TTC549 (cell line): ENCODE measurements around the gene TOMM40L.

Experiments used
- FAIRE-seq: peaks from 2 replicates; lab custom pipeline; 2012; peaks lifted over from hg19 to GRCh38; lab: Jason Lieb, UNC

Gene TOMM40L

GRCh38 chr1:161225534-161226319 is at the start of gene TOMM40L:
Gene TOMM40L, plus strand, starts transcription at chr1:161226060. Its CDS starts 430 bp downstream, at chr1:161226490.
- peak; percentile 100 for FAIRE-seq

DNA sequence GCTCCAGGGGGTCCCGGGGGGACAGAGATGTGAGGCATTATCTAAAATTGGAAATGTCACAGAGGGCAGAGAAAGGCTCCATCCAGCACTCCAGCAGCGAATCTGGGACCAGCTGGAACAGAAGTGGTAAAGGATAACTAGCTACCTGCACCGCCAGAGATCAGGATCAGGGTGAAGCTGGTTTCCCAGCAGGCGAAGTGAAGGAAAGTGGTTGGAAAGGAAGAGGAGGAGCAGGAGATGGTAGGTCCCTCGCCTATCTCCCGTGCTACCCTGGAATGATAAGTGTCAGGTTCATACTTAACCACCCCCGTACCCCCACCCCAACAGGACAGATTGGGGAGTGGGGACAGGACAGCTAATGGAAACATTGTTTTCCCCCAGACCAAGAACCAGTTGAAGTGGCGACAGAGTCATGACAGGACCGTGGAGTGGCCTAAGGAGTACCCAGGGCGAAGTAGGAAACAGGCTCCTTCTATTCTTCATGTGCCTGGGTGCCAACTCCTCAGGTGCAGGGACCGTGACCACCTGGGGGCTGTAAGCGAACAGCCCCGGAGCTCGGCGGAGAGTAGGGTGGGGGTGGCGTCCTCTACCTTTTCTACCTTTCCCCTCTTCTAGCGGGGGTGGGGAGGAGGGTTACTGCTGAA is 49.3 kb upstream of the TOMM40L start:
- FAIRE-seq, result no peak

- no peak for FAIRE-seq
Observed at GRCh38 chr1:161177112-161177935, 48.5 kb upstream of the TOMM40L start, which contains the start of gene B4GALT3. Gene B4GALT3, minus strand, starts transcription at chr1:161177507. Its CDS starts 1,447 bp downstream, at chr1:161176060.

DNA sequence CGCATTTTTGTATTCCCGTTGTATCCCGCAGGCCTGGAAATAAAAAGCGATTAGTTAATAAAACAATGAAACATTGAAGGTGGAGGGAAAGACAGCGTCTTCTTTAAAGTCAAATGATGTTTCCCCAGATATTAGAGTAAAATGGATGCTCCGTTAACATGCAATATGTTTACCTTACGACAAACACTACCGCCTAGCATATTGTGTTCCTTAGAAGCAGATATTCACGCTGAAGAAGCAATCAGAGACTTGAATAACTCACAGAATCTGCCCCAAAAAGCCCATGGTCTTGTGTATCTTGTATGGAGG is 48.0 kb upstream of the TOMM40L start:
- FAIRE-seq, result no peak

GRCh38 chr1:161179698-161180097 is 46.2 kb upstream of the TOMM40L start:
- FAIRE-seq, result no peak

DNA sequence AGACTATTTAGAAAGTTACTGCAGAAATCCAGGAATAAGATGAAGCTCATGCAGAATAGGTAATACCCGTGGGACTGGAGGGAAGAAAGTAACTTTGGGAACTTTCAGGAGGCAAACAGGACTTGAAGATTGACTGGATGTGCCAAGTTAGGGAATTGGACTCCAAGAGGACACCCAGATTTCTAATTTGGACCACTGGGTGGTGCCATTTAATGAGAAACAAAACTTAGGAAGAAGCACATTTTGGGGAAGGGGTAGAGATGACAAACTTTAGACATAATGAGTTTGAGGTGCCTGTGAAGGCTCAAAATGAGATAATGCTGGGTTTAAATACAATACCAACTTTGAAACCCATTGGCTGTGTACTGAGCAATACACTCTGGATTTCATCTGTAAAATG is 45.2 kb upstream of the TOMM40L start:
- peak; percentile 28 for FAIRE-seq

DNA sequence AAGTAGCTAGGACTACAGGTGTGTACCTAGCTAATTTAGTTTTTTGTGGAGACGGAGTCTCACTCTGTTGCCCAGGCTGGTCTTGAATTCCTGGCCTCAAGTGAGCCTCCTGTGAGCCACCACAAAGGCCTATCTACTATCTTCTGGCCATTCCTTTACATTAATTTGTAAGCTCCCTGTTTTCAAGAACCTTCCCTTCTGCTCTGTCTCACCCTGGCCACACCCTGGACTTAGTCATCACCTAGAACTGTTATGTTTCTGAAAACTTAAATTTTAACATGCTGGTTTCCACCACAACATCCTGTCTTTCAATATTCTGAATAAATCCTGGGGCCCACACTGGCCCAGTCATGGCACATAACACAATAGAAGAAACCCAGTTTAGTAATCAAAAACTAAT is 43.6 kb upstream of the TOMM40L start:
- no peak for FAIRE-seq

- no peak for FAIRE-seq
Observed at GRCh38 chr1:161185282-161185682, 40.6 kb upstream of the TOMM40L start.

- FAIRE-seq, result no peak
Observed at GRCh38 chr1:161185732-161186311, 40.0 kb upstream of the TOMM40L start.

- no peak for FAIRE-seq
Observed at GRCh38 chr1:161187311-161187710, 38.5 kb upstream of the TOMM40L start.

DNA sequence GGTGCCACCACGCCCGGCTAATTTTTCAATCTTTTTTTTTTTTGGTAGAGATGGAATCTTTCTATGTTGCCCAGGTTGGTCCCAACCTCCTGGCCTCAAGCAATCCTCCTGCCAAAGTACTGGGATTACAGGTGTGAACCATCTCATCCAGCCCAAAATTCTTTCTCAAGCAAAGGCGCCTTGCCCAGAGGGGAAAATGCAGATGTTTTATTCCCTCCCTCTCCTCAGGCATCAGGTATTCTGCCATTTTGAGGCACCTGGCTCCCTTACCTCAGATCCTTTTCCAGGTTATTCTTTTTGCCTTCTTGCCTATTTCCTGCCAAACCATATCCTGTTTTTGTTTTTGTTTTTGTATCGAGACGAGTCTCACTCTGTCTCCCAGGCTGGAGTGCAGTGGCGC is 37.5 kb upstream of the TOMM40L start:
- FAIRE-seq, result no peak

GRCh38 chr1:161189036-161189435 is 36.8 kb upstream of the TOMM40L start:
- no peak for FAIRE-seq

DNA sequence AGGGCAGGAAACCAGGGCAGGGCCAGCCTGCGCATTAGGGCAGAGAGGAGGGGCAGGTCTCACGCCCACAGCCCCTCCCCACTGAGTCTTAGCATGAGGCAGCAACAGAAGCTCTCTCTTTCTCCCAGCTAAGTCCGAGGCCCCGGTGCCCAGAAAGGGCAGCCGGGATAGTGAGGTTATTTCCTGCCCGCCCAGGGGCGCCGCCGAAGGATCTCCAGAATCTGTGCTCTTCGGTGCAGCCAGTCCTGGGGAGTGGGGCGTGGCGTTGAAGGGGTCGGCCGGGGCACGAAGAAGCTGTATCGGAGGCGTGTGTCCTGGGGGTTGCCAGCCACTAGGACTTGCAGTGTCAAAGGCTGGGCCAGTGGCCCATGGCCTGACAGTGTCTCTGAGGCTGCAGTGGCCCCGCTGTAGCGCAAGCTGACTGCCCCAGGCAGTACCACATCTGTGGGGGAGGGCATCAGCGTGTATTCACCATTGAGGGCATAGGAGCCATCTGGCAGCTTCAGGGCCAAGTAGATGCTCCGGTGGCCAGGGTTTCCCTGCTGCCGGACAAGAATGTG is 34.8 kb upstream of the TOMM40L start:
- no peak for FAIRE-seq

- no peak for FAIRE-seq
Observed at GRCh38 chr1:161191971-161192370, 33.9 kb upstream of the TOMM40L start.

DNA sequence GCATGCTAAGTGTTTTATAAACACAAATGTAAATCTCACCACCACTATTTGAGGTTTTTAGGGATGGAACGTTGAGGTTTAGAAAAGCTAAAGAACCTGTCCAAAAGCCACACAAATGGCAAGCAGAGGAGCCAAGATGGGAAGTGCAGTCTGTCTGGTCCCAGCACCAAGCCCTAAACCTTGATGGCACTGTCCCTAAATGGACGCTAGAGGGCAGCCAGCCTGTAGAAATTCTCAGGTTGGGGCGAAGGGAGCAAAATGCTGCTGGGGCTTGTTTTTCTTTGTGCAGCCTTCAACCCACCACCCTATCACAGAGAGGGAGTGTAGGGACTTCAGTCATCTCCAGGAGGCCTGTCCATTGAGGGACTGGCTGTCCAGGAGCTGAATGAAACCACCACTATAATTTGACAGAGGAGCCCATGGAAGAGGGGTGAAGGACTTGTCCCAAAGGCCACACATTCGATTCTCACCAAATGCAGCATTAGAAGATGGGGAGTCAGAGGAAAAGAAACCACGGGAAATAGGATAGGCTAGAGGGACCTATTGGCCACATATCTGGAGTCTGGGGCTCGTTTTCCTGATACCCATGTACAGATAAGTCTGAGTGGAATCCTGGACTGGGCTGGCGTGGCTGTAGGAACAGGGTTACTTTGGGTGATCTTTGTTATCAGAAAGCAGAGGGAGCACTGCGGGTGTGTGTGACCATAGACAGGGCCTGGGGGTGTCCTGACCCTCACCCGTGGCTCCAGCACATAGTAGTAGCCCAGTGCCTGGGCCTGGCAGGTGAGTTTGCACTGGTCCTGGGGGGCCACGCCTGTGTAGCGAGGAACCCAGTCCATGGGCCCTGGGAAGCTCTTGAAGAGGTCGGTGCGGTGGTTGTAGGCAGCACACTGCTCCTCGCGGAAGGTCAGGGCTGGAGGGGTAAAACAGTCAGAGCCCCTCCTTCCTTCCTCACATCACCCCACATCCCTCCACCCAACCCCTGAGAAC is 33.1 kb upstream of the TOMM40L start:
- peak; percentile 94 for FAIRE-seq

- no peak for FAIRE-seq
Observed at GRCh38 chr1:161193561-161194235, 32.2 kb upstream of the TOMM40L start.

DNA sequence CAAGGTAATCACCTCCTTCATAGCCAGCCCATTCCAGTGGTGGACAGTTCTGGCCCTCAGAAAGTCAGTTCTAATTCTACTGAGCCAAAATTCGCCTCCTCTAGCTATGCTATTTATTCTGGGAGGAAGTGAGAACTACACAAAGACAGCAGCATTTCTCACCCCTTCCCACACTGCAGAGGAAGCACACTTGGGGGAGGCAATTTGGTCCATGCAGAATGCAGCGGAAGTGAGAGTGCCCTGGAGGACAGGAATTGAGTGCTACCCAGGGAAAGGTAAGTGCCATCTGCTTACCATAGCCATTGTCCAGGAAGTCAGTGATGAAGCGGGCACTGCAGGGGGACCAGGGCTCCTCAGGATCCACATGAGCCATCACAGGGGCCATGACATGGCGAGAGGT is 30.7 kb upstream of the TOMM40L start:
- FAIRE-seq, result no peak

DNA sequence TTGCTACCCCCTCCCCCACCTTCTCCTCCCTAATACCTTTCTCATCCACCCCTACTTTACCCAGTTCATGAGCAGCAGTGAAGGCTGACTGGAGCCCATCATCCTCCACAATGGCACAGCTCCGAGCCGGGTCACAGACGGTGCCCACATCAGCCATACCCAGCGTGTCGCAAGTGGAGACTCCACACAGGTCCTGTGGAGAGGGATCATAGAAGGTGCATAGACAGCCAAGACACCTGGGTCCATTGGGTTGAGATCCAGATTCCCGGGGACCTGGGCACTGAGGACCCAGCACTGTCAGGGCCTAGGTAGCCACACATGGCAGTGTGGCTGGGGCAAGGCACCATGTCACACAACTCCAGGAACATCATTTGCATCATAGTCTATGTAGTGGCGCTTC is 29.7 kb upstream of the TOMM40L start:
- no peak for FAIRE-seq

- FAIRE-seq, result no peak
Observed at GRCh38 chr1:161196521-161197451, 29.1 kb upstream of the TOMM40L start.
